Measurements from ENCODE around the gene PAFAH1B1. TPM values are rescaled to one million over a fixed set of nuclear protein-coding genes. Genes with fewer than 3 reads are reported as not detected.

PAFAH1B1 gene
- total and polyA plus RNA-seq, 4 donors: 14.0 to 44.1 (median 29.2) TPM

GRCh38 chr17:2721603-2722002 lies 128.1 kb downstream of the PAFAH1B1 start:
- 77% methylated on average over 4 of the region's 4 CpGs for WGBS
- no peak for DNase-seq (ENCODE audit: low spot score)
- peaks cover 0 to 7% (median under 1%) of the 10 kb centered on the region in 4 donors for H3K27me3 ChIP-seq (ENCODE audit: control insufficient read depth in 4 of 4, insufficient read depth in 4 of 4, low read length in 3 of 4)
- no peaks in the 10 kb centered on the region for H3K36me3 ChIP-seq (ENCODE audit: control insufficient read depth in 4 of 4, insufficient read depth in 3 of 4, low read depth in 1 of 4, low read length in 3 of 4)
- no peak overlapping the region for H3K27ac ChIP-seq (ENCODE audit: low read depth in 1 of 2, low read length in 2 of 2)
- H3K4me1 ChIP-seq (ENCODE audit: control insufficient read depth in 4 of 4, insufficient read depth in 4 of 4, low read length in 3 of 4): peaks cover 3 to 10% (median 6%) of the 10 kb centered on the region in 4 donors
- H3K9ac ChIP-seq (ENCODE audit: low read depth in 1 of 2, low read length in 2 of 2): no peak overlapping the region
- no peaks in the 10 kb centered on the region for H3K9me3 ChIP-seq (ENCODE audit: control insufficient read depth in 4 of 4, low read length in 3 of 4)
- no peak for TF ChIP-seq EGR1 (IDR thresholded peaks at IDR 0.05; ENCODE audit: low read depth in 2 of 2)
- TF ChIP-seq YY1 (IDR thresholded peaks at IDR 0.05): no peak
- TF ChIP-seq REST (IDR thresholded peaks at IDR 0.05): no peak
- no peak for TF ChIP-seq MAX (IDR thresholded peaks at IDR 0.05)
- TF ChIP-seq, protein P1, sequence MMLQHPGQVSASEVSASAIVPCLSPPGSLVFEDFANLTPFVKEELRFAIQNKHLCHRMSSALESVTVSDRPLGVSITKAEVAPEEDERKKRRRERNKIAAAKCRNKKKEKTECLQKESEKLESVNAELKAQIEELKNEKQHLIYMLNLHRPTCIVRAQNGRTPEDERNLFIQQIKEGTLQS (IDR thresholded peaks at IDR 0.05): no peak
- TF ChIP-seq NR2F2 (IDR thresholded peaks at IDR 0.05): no peak
- no peak for TF ChIP-seq TAF1 (conservative IDR thresholded peaks at IDR 0.05)
- TF ChIP-seq FOXA2 (IDR thresholded peaks at IDR 0.05): no peak
- TF ChIP-seq HNF4G (IDR thresholded peaks at IDR 0.05): no peak
- TF ChIP-seq, protein P2, sequence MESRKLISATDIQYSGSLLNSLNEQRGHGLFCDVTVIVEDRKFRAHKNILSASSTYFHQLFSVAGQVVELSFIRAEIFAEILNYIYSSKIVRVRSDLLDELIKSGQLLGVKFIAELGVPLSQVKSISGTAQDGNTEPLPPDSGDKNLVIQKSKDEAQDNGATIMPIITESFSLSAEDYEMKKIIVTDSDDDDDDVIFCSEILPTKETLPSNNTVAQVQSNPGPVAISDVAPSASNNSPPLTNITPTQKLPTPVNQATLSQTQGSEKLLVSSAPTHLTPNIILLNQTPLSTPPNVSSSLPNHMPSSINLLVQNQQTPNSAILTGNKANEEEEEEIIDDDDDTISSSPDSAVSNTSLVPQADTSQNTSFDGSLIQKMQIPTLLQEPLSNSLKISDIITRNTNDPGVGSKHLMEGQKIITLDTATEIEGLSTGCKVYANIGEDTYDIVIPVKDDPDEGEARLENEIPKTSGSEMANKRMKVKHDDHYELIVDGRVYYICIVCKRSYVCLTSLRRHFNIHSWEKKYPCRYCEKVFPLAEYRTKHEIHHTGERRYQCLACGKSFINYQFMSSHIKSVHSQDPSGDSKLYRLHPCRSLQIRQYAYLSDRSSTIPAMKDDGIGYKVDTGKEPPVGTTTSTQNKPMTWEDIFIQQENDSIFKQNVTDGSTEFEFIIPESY (IDR thresholded peaks at IDR 0.05): no peak
- TF ChIP-seq, protein P3, sequence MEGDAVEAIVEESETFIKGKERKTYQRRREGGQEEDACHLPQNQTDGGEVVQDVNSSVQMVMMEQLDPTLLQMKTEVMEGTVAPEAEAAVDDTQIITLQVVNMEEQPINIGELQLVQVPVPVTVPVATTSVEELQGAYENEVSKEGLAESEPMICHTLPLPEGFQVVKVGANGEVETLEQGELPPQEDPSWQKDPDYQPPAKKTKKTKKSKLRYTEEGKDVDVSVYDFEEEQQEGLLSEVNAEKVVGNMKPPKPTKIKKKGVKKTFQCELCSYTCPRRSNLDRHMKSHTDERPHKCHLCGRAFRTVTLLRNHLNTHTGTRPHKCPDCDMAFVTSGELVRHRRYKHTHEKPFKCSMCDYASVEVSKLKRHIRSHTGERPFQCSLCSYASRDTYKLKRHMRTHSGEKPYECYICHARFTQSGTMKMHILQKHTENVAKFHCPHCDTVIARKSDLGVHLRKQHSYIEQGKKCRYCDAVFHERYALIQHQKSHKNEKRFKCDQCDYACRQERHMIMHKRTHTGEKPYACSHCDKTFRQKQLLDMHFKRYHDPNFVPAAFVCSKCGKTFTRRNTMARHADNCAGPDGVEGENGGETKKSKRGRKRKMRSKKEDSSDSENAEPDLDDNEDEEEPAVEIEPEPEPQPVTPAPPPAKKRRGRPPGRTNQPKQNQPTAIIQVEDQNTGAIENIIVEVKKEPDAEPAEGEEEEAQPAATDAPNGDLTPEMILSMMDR (IDR thresholded peaks at IDR 0.05; ENCODE audit: low read depth, low read length, missing input control): no peak
- no peak for TF ChIP-seq SP1 (IDR thresholded peaks at IDR 0.05)
- TF ChIP-seq RAD21 (IDR thresholded peaks at IDR 0.05): no peak
- no peak for TF ChIP-seq JUND (IDR thresholded peaks at IDR 0.05)
- no peak for TF ChIP-seq RXRA (IDR thresholded peaks at IDR 0.05)
- no peak for TF ChIP-seq FOXA1 (IDR thresholded peaks at IDR 0.05)
- TF ChIP-seq GABPA (IDR thresholded peaks at IDR 0.05 in 1 of 2, conservative IDR thresholded peaks at IDR 0.05 in 1 of 2): no peak
- TF ChIP-seq HNF4A (conservative IDR thresholded peaks at IDR 0.05): no peak
- no peak overlapping the region for H3K4me3 ChIP-seq (ENCODE audit: low read depth in 1 of 3, low read length in 3 of 3)
